Fibroblast of skin of scalp (primary cell): ENCODE results near the gene OSCAR.

Source experiments
- DNase-seq: peaks from one replicate; pipeline ENCODE4 v3.0.0-alpha.2; 2013

Gene OSCAR

GRCh38 chr19:54084410-54084809 is 16.2 kb downstream of the OSCAR start:
- no peak for DNase-seq

- DNase-seq: no peak
Measured at GRCh38 chr19:54081032-54081431, 19.6 kb downstream of the OSCAR start, which contains the start of gene TARM1. TSS of gene TARM1 (minus strand) at chr19:54081365. CDS start at chr19:54081340, 25 bp downstream.

GRCh38 chr19:54077334-54077733 is 23.3 kb downstream of the OSCAR start:
- no peak for DNase-seq

- DNase-seq: no peak
Measured at GRCh38 chr19:54074851-54075250, 25.8 kb downstream of the OSCAR start.

GRCh38 chr19:54073829-54074228 is 26.8 kb downstream of the OSCAR start:
- no peak for DNase-seq

- no peak for DNase-seq
Measured at GRCh38 chr19:54069470-54069869, 31.1 kb downstream of the OSCAR start.

GRCh38 chr19:54063350-54064116 is 37.1 kb downstream of the OSCAR start, which contains the start of gene VSTM1:
TSS of gene VSTM1 (minus strand) at chr19:54063897. CDS start at chr19:54063777, 120 bp downstream.
- no peak for DNase-seq

- DNase-seq: no peak
Measured at GRCh38 chr19:54062643-54063042, 38.0 kb downstream of the OSCAR start.

GRCh38 chr19:54047616-54048015 is 53.0 kb downstream of the OSCAR start:
- DNase-seq: no peak

GRCh38 chr19:54045771-54046170 is 54.8 kb downstream of the OSCAR start:
- no peak for DNase-seq
